ENCODE data around the gene PTH2R.
"Not testable (repeated sequence)": the region's sequence is repeated elsewhere in the genome, so short reads cannot be mapped to it uniquely, and the experiment has no call there.

PTH2R gene

DNA sequence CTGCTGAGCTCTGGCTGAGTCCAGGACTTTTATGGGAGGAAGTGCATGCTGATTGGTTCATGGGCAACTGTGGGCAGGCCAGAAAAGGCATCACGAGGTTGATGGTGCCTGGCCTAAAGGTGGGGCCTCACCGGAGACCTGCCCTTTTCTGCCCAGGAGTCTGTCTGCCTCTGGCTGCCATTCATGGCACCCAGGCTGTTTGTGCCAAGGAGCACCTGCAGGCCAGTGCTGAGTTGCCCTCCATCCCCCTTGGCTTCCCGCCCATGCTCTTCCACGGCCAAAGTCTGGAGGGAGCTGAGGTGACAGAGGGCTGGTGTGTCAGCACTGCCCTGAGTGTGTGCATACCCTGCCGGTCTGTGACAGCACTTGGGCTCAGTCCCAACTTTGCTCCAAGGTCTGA lies 123.2 kb downstream of the PTH2R start:
- no peak for DNase-seq
- in situ Hi-C loops (cut with MboI; ENCODE audit: low pct_unique_long_range_greater_than_20kb, low sequenced_read_pairs), result no loop called here

DNA sequence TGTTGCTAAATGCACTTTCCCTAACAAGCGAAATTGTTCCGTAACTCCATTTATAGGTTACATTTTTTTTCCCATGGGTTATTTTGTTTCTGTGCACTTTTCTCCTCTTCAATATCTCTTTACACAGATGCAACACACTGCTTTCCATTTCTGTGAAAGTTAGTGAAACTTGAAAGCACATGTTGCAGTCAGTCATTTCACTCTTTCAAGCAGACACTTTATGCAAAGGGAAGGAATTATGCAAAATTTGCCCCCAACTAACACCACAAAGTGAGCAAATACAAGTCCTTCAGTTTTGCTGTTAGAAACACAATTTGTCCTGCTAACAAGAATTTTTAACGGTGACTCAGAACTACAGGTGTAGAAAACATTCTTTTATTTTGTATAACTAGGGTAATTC lies 124.8 kb downstream of the PTH2R start:
- no peak for DNase-seq
- in situ Hi-C loops (cut with MboI; ENCODE audit: low pct_unique_long_range_greater_than_20kb, low sequenced_read_pairs), result no loop called here

DNA sequence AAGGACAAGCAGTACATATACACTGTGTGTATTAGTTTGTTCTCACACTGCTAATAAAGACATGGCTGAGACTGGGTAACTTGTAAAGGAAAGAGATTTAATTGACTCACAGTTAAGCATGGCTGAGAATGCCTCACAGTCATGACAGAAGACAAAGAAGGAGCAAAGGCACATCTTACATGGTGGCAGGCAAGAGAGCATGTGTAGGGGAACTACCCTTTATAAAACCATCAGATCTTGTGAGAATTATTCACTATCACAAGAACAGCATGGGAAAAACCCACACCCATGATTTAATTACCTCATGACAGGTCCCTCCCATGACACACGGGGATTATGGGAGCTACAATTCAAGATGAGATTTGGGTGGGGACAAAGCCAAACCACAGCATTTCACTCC lies 129.0 kb downstream of the PTH2R start:
- DNase-seq; in situ Hi-C loops (cut with MboI; ENCODE audit: low pct_unique_long_range_greater_than_20kb, low sequenced_read_pairs): not testable (repeated sequence)

DNA sequence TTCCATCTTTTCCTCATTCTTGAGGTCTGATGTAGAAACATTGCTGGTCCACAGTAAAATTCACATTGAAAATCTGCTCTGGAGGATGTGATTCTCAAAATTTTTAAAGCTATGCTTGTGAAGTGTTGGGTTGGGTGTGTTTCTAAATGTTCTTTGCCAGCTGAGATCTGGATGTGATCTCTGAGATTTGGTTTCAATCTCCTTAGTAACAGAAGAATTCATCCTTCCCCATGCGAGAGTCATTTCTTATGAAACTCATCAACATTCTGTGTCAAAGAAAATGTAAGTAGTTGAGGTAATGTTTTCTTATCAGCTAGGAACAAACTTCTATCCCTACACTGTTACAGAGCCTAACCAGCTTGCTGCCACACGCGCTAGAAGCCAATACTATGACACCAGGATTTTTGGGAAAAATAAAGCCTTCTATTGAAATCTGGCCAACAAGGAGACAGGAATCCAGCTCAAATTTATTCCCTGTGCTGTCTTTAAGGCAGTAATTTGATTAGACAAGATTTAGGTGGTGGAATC lies 134.9 kb downstream of the PTH2R start:
- DNase-seq, result no peak
- in situ Hi-C loops (cut with MboI; ENCODE audit: low pct_unique_long_range_greater_than_20kb, low sequenced_read_pairs), result no loop called here

DNA sequence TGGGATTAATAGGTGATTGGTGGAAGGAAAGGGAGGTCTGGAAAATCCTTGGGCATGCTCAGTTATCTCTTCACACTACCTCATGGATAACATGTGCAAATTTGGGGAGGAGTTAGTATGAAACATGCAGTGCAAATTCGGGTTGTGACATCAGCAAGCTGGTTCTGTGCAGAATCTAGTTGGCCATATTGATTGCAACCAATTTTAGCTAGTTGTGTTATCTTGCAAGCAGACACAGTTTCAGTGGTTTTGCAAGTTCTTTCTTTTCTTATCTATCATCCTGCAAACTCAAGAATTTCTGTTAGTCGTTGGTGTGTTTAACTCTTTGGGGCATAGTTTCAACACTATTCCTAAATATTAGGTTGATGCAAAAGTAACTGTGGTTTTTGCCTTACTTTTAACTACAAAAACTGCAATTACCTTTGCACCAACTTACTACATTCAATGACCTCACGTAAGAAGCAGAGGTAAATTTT lies 135.4 kb downstream of the PTH2R start:
- no peak for DNase-seq
- in situ Hi-C loops (cut with MboI; ENCODE audit: low pct_unique_long_range_greater_than_20kb, low sequenced_read_pairs), result no loop called here

DNA sequence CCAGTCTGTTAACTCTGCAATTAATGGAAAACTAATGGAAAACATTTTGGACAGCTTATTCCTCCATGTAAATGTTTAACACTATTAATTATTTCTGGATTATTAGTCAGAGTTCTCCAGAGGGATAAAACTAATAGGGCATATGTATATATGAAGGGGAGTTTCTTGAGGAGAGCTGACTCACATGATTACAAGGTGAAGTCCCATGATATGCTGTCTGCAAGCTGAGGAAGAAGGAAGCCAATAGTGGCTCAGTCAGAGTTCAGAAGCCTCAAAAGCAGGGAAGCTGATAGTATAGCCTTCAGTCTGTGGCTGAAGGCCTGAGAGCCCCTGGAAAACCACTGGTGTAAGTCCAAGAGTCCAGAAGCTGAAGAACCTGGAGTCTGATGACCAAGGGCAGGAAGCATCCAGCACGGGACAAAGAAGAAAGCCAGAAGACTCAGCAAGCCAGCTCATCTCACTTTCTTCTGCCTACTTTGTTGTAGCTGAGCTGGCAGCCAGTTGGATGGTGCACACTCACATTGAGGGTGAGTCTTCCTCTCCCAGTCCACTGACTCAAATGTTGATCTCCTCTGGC lies 136.0 kb downstream of the PTH2R start:
- DNase-seq, result no peak
- in situ Hi-C loops (cut with MboI; ENCODE audit: low pct_unique_long_range_greater_than_20kb, low sequenced_read_pairs), result no loop called here
